HG03520 (cell line): ENCODE measurements around the gene RAB3B.
"Not testable (repeated sequence)": the region's sequence is repeated elsewhere in the genome, so short reads cannot be mapped to it uniquely, and the experiment has no call there.

Experiments
- ATAC-seq: cut with Tn5 transposase; IDR thresholded peaks from one replicate; pipeline ENCODE4 v1.9.1; 2021; ENCODE audit warnings: mild to moderate bottlenecking, moderate library complexity; ENCODE audit not compliant: unreplicated experiment

Gene RAB3B

DNA sequence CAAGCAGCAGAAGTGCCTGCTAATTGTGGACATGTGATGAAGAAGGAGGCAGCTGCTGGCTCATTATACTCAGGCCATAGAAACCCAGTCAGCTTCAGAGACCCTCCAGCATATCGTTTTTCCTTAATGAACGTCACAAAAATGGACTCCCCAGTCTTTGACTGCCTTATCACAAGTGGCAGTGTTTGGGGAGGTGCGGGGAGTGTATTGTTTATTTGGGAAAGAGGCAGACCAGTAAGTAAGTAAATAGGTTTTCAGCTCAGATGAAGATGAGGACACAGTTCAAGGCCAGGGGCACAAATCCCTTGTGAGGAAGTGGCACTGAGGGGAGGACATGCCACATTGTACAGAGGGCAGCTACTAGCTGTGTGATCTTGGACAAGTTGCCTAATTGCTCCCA lies 68.5 kb downstream of the RAB3B start:
- no peak for ATAC-seq

DNA sequence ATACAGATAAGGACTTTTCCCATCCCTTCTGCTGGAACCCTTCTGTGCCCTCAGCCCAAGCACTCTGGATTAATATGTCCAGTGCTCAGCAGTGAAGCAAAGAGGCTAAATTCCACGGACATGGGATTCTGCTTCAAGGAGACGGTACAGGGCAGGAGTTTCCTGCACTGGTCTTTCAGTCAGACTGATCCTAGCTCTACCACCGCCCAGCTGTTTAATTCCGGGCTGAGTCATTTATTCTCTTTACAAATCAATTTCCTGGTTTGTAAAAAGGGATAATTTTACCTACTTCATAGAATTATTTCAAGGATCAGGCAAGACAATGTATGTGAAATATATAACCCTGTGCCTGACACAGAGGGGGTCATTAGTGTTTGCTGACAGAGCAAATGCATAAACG lies 70.4 kb downstream of the RAB3B start:
- ATAC-seq, result no peak

DNA sequence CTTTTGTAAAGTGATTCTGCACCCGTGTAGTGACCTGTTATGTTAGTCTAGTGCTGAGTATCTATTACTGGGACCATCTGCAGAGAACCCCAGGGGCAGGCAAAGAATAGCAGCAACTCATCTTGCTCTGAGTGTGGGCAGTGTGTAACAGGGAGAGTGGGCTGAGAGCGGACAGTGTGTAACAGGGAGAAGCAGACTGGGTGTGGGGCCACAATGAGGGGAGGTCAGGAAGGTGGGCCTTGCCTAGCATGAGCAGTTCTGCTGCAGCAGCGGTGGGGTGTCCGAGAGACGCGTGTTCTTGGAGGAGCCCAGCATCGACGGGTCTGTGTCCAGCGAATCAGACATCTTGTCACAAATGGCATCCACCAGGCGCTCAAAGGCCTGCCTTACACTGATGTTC lies 70.8 kb downstream of the RAB3B start:
- no peak for ATAC-seq

DNA sequence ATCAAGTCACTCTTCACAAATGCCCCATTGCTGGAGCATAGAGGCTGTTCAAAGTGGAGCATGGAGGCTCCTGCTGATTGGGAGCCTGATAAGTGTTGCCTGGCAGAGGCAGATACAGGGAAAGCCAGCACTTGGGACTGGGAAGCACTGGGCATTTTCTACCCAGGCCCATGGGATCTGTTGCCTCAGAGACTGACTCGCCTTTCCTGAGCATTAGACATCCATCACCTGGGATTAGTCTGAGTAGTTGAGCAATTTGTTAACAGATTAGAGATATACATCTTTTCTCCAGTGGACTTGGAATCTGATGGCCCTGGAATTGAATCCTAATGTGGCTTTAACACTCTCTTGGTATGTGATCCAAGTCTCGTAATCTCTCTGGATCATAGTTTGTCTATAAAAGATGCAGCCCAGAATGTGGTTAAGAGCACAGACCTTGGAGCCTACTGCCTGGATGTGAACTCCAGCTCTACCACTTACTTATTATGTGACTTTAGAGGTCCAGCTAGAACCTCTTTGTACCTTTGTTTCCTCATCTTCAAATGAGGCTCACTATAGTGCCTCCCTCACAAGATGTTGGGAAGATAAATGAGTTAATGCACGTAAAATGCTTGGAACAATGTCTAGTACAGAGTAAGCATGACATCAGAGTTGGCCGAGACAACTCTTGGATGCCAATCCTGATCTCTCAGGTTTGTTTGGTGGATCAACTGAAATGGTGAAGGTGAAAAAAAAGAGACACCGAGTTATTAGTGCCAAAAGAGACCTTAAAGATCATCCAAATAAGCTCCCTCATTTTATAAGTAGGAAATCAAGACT lies 73.7 kb downstream of the RAB3B start:
- no peak for ATAC-seq

DNA sequence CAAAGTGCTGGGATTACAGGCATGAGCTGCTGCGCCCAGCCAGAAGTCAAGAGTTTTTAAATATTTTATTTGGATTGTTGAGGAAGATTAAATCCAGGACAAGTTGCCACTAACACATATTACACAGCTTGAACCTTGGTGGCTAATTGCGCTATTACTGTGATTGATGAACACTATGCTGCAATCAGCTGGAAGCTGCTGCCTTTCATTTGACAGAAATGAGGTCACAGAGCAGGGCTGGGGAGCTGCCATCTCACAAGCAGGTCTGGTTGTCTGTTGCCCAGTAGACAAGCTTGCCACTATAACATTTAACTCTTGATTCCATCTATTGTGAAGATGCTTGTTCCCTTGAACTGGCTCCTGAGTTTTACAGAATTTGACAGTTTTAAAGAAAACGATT lies 74.5 kb downstream of the RAB3B start:
- ATAC-seq, result no peak

DNA sequence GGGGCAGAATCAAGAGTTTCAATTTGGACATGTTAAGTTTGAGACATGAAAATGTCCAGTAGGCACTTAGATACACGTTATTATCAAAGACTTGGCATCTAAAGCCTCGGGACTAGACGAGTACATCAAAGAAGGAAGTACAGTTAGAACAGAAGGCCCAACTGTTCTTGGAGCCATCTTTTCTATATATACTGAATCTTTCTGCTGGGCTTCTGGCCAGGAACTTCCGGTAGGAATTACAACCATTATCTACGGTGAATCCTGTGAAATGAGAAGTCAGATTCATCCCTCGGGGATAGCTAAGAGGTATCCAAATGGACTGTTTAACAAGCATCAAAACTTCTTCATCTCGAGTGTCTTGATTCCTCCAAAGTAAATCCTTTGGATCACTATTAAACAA lies 77.6 kb downstream of the RAB3B start:
- ATAC-seq, result no peak

DNA sequence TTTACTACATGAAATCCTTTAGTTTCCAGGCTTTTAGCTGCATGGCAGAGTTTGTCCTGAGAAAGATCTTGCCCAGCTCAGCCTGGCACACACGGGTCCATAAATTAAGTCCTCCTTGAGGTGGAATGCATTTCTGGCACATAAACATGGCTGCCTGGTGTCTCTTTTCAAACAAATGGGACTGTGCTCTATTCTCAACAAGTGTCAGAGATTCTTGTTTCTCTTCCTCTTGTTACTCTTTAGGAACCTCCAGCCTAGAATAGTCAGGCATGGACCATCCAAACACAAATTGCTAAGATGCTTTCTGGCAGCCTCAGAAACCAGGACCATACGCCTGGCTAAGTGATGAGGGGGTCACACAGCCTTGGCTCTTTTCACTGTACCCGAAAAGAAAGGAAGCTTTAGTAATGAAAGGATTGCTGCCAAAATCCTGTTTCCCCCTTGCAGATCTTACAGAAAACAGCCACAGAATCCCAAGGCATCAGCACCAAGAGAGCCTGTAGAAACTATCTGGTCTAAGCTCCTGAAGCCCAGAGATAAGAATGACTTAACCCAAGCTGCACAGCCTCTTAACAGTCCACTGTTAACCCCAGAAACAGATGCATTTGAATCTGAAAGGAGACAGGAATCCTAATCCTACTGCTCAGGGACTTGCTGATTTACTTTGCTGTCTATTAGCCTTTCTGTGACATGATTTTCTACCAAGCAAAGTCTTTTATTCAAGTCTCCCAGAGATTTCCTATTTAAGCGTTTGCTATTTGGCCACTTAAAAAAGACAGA lies 80.1 kb downstream of the RAB3B start:
- no peak for ATAC-seq

DNA sequence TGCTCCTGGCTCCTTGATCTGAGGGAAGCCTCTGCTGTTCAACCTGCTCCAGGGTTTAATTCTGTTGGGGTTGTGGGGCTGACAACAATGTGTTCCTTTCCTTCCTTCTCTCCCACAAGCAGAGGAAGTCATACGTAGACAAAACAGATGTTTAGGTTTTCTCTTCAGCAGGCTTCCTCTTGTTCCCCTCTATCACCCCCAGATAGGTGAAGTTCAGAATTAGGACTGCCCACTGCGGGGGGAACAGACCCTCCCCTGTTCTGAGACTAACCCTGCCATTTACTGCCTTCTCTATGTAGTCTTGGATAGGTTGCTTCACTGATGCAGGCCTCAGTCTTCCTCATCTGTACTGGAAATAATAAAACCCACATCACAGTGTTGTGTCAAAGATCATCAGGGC lies 82.0 kb downstream of the RAB3B start:
- no peak for ATAC-seq

DNA sequence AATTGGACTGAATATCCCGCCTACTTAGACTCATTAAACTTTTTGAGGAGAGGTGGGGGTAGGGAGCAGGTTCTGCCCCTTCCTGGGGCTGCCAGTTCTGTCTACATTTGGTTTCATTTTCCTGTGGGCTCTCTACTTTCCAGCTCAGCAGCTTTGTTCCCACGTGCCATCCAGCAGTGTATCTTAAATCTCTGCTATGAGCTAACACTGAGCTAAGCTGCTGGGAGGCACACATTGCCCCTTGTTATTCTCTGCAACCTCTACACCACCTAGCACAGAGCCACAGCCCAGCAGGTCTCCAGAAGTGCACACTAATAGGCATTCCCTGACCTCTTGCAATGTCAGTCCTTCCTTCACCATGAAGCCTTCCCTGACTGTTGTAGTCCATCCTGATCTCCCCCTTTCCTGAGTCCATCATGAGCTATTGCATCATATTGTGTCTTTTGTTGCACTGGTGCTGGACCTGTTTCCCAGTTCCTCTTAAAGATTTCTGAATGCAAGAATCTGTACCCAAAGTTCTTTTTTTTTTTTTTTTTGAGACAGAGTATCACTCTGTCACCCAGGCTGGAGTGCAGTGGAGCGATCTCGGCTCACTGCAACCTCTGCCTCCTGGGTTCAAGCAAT lies 83.3 kb downstream of the RAB3B start:
- no peak for ATAC-seq

DNA sequence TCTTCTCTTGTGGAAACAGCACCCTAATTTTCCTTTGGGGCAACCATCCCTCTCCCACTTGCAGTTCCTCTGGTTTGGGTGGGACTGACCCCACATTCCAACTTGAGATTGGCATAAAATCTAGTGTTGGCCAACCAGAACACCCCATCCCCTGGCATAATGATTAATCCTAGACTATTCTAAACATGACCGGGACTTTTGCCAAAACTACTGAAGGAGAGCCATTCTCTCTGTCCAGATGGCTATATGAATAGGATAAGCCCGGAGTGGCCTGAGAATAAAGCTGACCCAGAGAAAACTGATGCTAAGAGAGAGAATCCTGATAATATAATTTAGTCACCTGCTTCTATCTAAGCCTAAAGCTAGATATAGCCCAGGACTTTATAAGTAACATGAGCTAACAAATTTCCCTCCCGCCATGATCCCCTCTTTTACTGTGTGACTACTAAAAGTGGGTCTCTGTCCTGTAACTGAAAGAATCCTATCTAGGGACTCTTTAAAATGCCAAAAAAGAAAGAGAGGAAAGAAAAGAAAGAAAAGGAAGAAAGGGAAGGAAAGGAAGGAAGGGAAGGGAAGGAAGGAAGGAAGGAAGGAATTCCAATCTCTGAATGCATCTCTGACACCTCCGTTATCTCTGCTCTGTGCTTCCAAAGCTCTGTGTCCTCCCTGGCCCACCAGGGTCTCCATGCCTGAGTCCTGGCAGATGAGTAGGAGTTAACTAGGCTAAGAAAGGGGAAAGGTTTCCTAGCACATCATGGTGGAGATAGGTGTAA lies 84.0 kb downstream of the RAB3B start:
- no peak for ATAC-seq

DNA sequence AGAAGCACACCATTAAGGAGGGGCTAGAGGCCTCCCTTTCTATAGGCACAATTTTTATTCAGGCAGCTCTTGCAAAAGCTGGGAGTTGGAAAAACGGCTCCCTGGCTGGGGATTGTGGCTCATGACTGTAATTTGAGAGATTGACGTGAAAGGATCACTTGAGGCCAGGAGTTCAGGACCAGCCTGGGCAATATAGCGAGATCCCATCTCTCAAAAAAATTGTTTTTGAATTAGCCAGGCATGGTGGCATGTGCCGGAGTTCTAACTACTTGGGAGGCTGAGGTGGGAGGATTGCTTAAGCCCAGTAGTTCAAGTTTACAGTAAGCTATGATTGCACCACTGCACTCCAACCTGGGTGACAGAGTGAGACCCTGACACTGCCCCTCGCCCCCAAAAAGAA lies 88.0 kb downstream of the RAB3B start:
- no peak for ATAC-seq

DNA sequence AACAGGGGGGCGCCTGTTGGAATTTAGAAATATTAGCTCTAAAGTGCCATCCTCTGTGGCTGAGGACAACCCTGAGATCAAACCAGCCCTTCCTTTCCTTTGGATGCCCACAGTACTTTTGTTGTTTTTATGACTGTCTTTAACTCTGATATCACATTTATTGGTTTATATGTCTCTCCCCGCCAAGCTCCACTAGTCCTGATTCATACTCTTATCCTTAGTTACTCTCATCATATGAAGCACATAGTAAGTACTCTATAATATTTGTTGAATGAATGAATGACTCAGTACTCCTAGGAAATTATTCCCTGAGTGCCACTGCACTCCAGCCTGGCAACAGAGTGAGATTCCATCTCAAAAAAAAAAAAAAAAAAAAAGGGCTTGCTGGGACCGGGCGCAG lies 89.3 kb downstream of the RAB3B start:
- no peak for ATAC-seq

DNA sequence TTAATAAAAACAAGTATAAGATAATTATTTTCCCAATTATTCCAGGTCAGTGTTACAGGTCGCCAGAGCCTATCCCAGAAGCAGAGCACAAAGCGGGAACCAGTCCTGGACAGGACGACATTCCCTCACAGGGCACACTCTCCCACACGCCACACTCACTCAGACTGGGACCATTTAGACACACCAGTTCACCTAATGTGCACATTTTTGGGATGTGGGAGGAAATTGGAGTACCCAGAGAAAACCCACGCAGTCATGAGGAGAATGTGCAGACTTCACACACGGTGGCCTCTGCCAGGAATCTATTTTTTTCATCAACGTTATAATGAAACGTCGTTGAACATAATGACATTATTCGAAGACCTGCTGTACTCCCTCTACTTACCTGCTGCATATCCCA lies 91.5 kb downstream of the RAB3B start:
- ATAC-seq, result no peak

DNA sequence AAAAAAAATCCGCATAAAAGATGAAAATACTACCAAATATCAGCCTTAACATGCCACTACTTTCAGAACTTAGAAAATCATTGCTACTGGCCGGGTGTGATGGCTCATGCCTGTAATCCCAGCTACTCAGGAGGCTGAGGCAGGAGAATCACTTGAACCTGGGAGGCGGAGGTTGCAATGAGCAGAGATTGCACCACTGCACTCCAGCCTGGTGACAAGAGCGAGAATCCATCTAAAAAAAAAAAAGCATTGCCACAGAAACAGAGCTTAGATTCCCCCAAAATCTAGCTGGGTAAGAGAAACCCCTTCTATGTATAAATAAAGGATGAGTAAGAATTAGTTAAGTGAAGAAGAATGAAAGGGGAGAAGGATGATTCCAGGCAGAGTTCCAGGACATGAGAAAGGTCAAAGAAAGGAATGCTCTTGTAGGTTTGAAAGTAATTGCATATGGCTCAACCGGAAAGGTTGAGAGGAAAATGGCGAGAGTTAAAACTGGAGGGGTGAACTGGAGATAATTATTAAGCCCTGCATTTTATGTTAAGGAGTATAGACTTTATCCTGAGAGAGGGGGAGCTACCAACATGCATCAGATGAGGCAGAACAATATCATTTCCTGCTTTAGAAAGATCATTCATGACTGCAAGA lies 92.3 kb downstream of the RAB3B start:
- ATAC-seq, result no peak

DNA sequence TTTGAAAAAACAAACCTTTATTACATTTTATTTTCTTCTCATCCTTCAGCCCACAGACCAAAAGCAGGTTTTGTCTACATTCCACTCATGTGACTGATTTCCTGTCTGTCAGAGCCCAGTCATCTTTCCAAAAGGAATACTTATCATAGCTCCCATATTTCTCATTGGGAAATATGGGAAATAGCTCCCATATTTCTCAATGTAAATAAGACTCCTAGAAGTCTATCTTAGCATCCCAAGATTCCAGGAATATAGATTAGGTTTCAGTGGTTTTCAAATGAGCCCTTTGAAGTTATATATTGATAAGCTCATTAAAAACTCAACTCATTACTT lies 92.8 kb downstream of the RAB3B start:
- no peak for ATAC-seq

DNA sequence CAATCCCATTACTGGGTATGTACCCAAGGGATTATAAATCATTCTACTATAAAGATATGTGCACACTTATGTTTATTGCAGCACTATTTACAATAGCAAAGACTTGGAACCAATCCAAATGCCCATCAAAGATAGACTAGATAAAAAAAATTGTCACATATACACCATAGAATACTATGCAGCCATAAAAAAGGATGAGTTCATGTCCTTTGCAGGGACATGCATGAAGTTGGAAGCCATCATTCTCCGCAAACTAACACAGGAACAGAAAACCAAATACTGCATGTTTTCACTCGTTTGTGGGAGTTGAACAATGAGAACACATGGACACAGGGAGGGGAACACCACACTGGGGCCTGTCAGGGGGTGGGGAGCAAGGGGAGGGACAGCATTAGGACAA lies 95.8 kb downstream of the RAB3B start:
- not testable (repeated sequence) for ATAC-seq

DNA sequence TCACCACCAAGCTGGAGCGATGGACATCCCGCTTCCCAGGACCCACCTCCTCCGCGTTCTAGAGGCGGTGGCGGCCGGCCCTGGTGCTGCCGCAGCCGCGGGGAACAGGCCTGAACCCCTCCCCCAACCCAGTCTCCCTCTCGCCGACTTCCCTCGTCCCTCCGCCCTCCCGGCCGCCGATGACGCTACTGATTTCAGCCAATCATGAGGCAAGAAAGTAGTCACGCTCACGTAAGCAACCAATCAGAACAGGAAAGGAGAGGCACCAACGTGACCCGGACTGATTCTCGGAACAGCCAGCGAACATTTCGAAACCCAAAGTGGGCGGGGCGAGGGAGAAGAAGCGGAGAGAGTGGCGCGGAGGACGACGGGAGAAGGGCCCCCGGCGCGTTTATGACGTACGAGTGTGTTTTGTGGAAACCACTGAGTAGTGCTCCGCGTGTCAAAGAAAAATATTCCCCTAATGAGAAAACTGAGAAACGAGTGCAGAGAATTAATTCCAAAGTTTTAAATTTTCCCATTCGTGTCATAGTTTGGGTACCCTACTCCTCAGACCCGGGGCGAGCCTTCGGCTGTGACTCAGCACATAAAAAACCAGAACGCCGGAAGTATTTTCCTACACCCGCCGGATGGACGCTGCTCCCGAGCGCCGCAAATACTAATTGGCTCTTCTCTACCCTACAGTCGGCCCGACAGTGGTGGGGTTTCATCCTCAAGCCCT lies 111.7 kb downstream of the RAB3B start, which contains the start of gene NRDC:
TSS of gene NRDC (minus strand) at position 112 of the 721 bp plus-strand sequence. CDS start 112 bp downstream, outside the sequence.
- peak; percentile 91 for ATAC-seq

DNA sequence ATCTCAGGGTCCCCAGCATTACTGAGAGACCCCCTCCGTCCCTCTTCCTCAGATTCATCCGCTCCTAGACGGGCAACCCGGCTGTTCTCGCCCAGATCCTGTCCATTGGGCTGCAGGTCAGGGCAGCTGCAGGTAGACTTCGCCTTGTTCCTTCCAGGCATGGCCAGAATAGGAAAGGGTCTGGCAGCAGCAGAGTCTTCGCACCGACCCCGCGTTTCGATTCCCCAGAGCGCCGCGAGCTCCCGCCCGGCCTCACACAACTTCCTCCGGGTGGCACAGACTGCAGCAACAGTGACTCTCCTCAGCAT lies 112.2 kb downstream of the RAB3B start:
- ATAC-seq, result no peak

DNA sequence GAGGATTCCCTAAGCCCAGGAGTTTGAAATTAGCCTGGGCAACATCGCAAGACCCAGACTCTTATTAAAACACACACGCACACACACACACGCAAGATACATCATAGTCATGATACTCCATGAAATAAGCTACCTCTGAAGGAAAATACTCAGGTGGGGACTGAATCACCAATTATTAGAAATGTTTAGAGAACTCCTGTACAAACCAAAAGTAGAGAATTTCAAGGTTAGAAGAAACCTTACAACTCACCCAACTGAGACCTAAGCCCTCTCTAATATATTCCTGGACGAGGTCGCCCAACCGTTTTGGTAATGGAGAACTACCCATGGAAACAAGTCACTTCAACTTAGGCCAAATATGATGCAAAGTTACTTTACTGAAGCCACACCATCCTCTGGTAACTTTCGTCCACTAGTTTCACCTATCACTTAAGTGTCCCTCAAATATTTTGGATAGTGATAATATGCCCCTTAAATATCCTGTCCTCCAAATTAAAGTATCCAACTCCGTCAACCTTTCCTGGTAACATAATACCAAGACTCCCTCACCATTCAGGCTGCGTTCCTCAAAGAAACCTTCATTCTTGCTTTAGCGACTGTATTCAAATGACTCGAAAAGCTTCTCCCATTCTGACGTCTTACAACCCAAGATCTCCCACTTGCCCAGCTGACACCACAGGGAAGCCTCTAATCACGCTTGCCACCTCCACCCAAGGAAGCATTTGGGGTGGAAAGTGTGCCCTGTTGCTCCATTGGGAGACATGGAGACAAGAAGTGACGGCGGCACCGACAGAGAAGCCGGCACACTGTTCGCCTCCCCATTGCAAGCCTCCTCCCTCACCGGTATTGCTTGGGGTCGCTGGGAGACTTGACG lies 112.8 kb downstream of the RAB3B start:
- no peak for ATAC-seq
